ENCODE data around the gene NEAT1.

Gene NEAT1

DNA sequence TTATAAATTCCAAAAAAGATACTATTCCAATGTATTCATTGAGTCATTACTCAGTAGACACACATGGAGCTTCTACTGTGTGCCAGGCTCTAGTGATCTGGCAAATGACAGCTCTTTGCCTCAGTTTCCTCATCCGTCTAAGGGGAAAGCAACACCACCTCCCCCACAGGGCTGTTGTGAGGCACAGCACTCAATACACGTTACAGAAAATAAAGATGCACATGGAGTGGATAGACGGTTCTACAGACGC is 69.7 kb downstream of the NEAT1 start:
- H3K9me2 ChIP-seq (replicated peaks; ENCODE audit: insufficient read depth, low read length): no peaks in the 10 kb centered on the region
- no peak overlapping the region for H3K9ac ChIP-seq (ENCODE audit: low read length)
- peaks cover 36% of the 10 kb centered on the region for H3K4me1 ChIP-seq (ENCODE audit: low read length)
- no peaks in the 10 kb centered on the region for H3K27me3 ChIP-seq (replicated peaks; ENCODE audit: insufficient read depth, low read length)
- peaks cover 15% of the 10 kb centered on the region for H3K79me2 ChIP-seq (ENCODE audit: low read length)
- TF ChIP-seq EZH2 (optimal IDR thresholded peaks at IDR 0.05; ENCODE audit: low read depth, low read length): no peak
- TF ChIP-seq, protein P1, sequence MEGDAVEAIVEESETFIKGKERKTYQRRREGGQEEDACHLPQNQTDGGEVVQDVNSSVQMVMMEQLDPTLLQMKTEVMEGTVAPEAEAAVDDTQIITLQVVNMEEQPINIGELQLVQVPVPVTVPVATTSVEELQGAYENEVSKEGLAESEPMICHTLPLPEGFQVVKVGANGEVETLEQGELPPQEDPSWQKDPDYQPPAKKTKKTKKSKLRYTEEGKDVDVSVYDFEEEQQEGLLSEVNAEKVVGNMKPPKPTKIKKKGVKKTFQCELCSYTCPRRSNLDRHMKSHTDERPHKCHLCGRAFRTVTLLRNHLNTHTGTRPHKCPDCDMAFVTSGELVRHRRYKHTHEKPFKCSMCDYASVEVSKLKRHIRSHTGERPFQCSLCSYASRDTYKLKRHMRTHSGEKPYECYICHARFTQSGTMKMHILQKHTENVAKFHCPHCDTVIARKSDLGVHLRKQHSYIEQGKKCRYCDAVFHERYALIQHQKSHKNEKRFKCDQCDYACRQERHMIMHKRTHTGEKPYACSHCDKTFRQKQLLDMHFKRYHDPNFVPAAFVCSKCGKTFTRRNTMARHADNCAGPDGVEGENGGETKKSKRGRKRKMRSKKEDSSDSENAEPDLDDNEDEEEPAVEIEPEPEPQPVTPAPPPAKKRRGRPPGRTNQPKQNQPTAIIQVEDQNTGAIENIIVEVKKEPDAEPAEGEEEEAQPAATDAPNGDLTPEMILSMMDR (IDR thresholded peaks at IDR 0.05; ENCODE audit: low read length): no peak
- H4K20me1 ChIP-seq (ENCODE audit: insufficient read depth, low read length): no peaks in the 10 kb centered on the region
- H3K9me3 ChIP-seq (replicated peaks; ENCODE audit: insufficient read depth, low read length): no peaks in the 10 kb centered on the region
- no peak overlapping the region for H2AFZ ChIP-seq (ENCODE audit: low read length)
- DNase-seq: no peak
- H3K4me2 ChIP-seq (ENCODE audit: low read depth, low read length): no peak overlapping the region
- peaks cover 26% of the 10 kb centered on the region for H3F3A ChIP-seq (ENCODE audit: insufficient read depth, low read length)
- H3K36me3 ChIP-seq (replicated peaks; ENCODE audit: insufficient read depth, low read length): no peaks in the 10 kb centered on the region
- no peak overlapping the region for H3K4me3 ChIP-seq (ENCODE audit: low read length)
- H3K27ac ChIP-seq (ENCODE audit: low read length): no peak overlapping the region

GRCh38 chr11:65492637-65493366 is 70.2 kb downstream of the NEAT1 start:
- Histone ChIP-seq H3K4me1 (ENCODE audit: low read length) (peaks cover 31% of the 10 kb centered on the region), H3K9me3 (replicated peaks; ENCODE audit: insufficient read depth, low read length) (no peaks in the 10 kb centered on the region), H3K4me2 (ENCODE audit: low read depth, low read length) (no peak overlapping the region), H3K36me3 (replicated peaks; ENCODE audit: insufficient read depth, low read length) (no peaks in the 10 kb centered on the region), H3K27ac (ENCODE audit: low read length) (no peak overlapping the region), H3K9ac (ENCODE audit: low read length) (no peak overlapping the region), H3K79me2 (ENCODE audit: low read length) (peaks cover 18% of the 10 kb centered on the region), H3K27me3 (replicated peaks; ENCODE audit: insufficient read depth, low read length) (no peaks in the 10 kb centered on the region), H3K9me2 (replicated peaks; ENCODE audit: insufficient read depth, low read length) (no peaks in the 10 kb centered on the region), H4K20me1 (ENCODE audit: insufficient read depth, low read length) (no peaks in the 10 kb centered on the region), H3F3A (ENCODE audit: insufficient read depth, low read length) (peaks cover 25% of the 10 kb centered on the region), H3K4me3 (ENCODE audit: low read length) (no peak overlapping the region), H2AFZ (ENCODE audit: low read length) (no peak overlapping the region)
- DNase-seq: no peak
- TF ChIP-seq, protein P1 (IDR thresholded peaks at IDR 0.05; ENCODE audit: low read length): no peak
- no peak for TF ChIP-seq EZH2phosphoT487 (IDR thresholded peaks at IDR 0.05; ENCODE audit: low read length)
- no peak for TF ChIP-seq EZH2 (optimal IDR thresholded peaks at IDR 0.05; ENCODE audit: low read depth, low read length)

DNA sequence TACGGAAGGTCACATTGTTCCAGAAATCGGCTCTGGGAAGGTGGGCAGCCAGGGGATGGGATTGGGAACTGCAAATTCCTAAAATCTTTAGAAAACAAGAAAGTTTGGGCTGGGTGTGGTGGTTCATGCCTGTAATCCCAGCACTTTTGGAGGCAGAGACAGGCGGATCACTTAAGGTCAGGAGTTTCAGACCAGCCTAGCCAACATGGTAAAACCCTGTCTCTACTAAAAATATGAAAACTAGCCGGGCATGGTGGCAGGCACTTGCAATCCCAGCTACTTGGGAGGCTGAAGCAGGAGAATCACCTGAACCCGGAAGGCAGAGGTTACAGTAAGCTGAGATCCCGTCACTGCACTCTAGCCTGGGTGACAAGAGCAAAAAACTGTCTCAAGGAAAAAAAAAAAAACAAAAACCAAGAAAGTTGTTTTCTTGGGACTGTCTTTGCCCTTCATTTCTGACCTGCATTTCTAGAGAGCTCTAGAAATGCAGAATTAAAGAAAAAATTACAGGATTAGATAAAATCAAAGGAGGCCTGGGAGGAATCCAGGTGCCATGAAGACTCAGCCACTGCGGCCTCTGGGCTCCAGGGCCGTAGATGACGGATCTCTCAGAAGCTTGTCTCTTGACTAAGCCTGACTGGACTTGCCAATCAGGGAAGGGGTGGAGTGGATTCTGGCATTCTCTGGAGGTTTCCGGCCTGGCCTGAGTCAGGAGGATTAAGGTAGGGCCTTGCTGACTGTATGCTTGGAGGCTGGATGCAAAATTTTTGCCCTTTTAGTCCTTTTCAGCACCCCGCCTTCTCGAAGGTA is 71.0 kb downstream of the NEAT1 start:
- no peak overlapping the region for H3K4me3 ChIP-seq (ENCODE audit: low read length)
- TF ChIP-seq, protein P1 (IDR thresholded peaks at IDR 0.05; ENCODE audit: low read length): no peak
- TF ChIP-seq EZH2phosphoT487 (IDR thresholded peaks at IDR 0.05; ENCODE audit: low read length): no peak
- TF ChIP-seq EZH2 (optimal IDR thresholded peaks at IDR 0.05; ENCODE audit: low read depth, low read length): no peak
- H3K9me3 ChIP-seq (replicated peaks; ENCODE audit: insufficient read depth, low read length): no peaks in the 10 kb centered on the region
- no peaks in the 10 kb centered on the region for H3K27me3 ChIP-seq (replicated peaks; ENCODE audit: insufficient read depth, low read length)
- H3K4me1 ChIP-seq (ENCODE audit: low read length): peaks cover 27% of the 10 kb centered on the region
- DNase-seq: no peak
- no peak overlapping the region for H3K27ac ChIP-seq (ENCODE audit: low read length)
- H2AFZ ChIP-seq (ENCODE audit: low read length): no peak overlapping the region
- peaks cover 27% of the 10 kb centered on the region for H3F3A ChIP-seq (ENCODE audit: insufficient read depth, low read length)
- H3K79me2 ChIP-seq (ENCODE audit: low read length): peaks cover 26% of the 10 kb centered on the region
- H3K9ac ChIP-seq (ENCODE audit: low read length): no peak overlapping the region
- no peak overlapping the region for H3K4me2 ChIP-seq (ENCODE audit: low read depth, low read length)
- H3K9me2 ChIP-seq (replicated peaks; ENCODE audit: insufficient read depth, low read length): no peaks in the 10 kb centered on the region
- no peaks in the 10 kb centered on the region for H3K36me3 ChIP-seq (replicated peaks; ENCODE audit: insufficient read depth, low read length)
- H4K20me1 ChIP-seq (ENCODE audit: insufficient read depth, low read length): no peaks in the 10 kb centered on the region
